ENCODE measurements around the gene INMT. TPM values are rescaled to one million over a fixed set of nuclear protein-coding genes. Genes with fewer than 3 reads are reported as not detected.

INMT gene
- total and polyA plus RNA-seq, 2 of the 8 experiments (the other 6 are each of a cell fraction or from before 2014, with no cell fraction given) = 0.60 to 0.94 TPM

GRCh38 chr7:30780941-30781340, 29.0 kb downstream of the INMT start:
- Histone ChIP-seq H3K4me3 (ENCODE audit: extremely low read depth in 1 of 4, insufficient read depth in 2 of 4, low read depth in 3 of 4, low read length in 4 of 4) (no peak overlapping the region), H4K8ac (ENCODE audit: extremely low read depth, insufficient read depth, low read length) (no peak overlapping the region), H2AFZ (ENCODE audit: low read length) (no peak overlapping the region), H2BK15ac (ENCODE audit: low read length) (no peak overlapping the region), H3K18ac (ENCODE audit: extremely low read depth, low read length) (no peak overlapping the region), H2BK12ac (ENCODE audit: low read depth, low read length) (no peak overlapping the region), H3K79me2 (ENCODE audit: control insufficient read depth in 1 of 2, insufficient read depth in 2 of 2, low read length in 2 of 2) (no peaks in the 10 kb centered on the region), H3K56ac (replicated peaks; ENCODE audit: insufficient read length, low read depth, low read length) (no peak overlapping the region), H4K20me1 (replicated peaks in 1 of 2; ENCODE audit: control insufficient read depth in 1 of 2, insufficient read depth in 2 of 2, low read length in 2 of 2) (peaks cover 0 to 1% of the 10 kb centered on the region in 2 experiments), H4K5ac (ENCODE audit: insufficient read length, low read depth, low read length) (no peak overlapping the region), H3K27me3 (replicated peaks in 1 of 4; ENCODE audit: control insufficient read depth in 3 of 4, extremely low read depth in 1 of 4, insufficient read depth in 3 of 4, low read length in 3 of 4) (no peaks in the 10 kb centered on the region), H3K9ac (replicated peaks in 1 of 4; ENCODE audit: extremely low read depth in 1 of 4, low read depth in 3 of 4, low read length in 3 of 4) (no peak overlapping the region), H3K23ac (ENCODE audit: insufficient read length) (no peak overlapping the region), H3K4ac (replicated peaks; ENCODE audit: insufficient read length, low read depth, low read length) (no peak overlapping the region), H3K4me2 (ENCODE audit: insufficient read depth in 1 of 2, low read depth in 2 of 2, low read length in 2 of 2) (no peak overlapping the region), H2AK5ac (ENCODE audit: low read depth, low read length) (no peak overlapping the region), H3K27ac (ENCODE audit: low read depth, low read length) (no peak overlapping the region), H3K4me1 (replicated peaks in 1 of 4; ENCODE audit: control insufficient read depth in 3 of 4, insufficient read depth in 4 of 4, low read length in 3 of 4) (no peaks in the 10 kb centered on the region), H2BK20ac (ENCODE audit: low read length) (no peak overlapping the region), H3K23me2 (ENCODE audit: low read depth, low read length) (no peaks in the 10 kb centered on the region; the same call in 1 of the 2 replicates), H2BK120ac (replicated peaks; ENCODE audit: low read depth, low read length) (no peak overlapping the region), H3K9me3 (ENCODE audit: insufficient read depth in 2 of 2, low read depth in 1 of 2, low read length in 1 of 2) (no peaks in the 10 kb centered on the region), H3K79me1 (ENCODE audit: low read depth, low read length) (no peaks in the 10 kb centered on the region), H2BK5ac (ENCODE audit: low read depth, low read length) (no peak overlapping the region), H4K91ac (replicated peaks; ENCODE audit: insufficient read length, low read length) (no peak overlapping the region), H3K14ac (ENCODE audit: insufficient read length) (no peak overlapping the region), H3K36me3 (ENCODE audit: control insufficient read depth in 2 of 4, insufficient read depth in 4 of 4, low read length in 3 of 4) (peaks cover 0 to 3% (median 0%) of the 10 kb centered on the region in 4 experiments; a peak in 2 of 8 replicates)
- no peak for DNase-seq (ENCODE audit: low read depth in 1 of 2, low spot score in 2 of 2)
- no peak for TF ChIP-seq RNF2 (IDR thresholded peaks at IDR 0.05; ENCODE audit: borderline replicate concordance, low read depth, low read length, missing control alignments, poor library complexity, severe bottlenecking)
- TF ChIP-seq CBX8 (IDR thresholded peaks at IDR 0.05; ENCODE audit: borderline replicate concordance, low read depth, low read length) = no peak
- no peak for TF ChIP-seq CHD2 (IDR thresholded peaks at IDR 0.05; ENCODE audit: low read length)
- TF ChIP-seq SIX5 (IDR thresholded peaks at IDR 0.05; ENCODE audit: low read depth, low read length) = no peak
- ChIA-PET POLR2A (ENCODE audit: partially characterized antibody) (no interaction called here), CTCF (ENCODE audit: partially characterized antibody) (interaction anchor here (1.0 to 3.0 kb wide), 3 partner anchors 10 to 158 kb away, joined by 3 to 11 read pairs (median 6); no protein-coding TSS in a partner anchor)
- 91% methylated on average over 4 of the region's 4 CpGs; no CpG with 5 or more reads in 1 of the 2 experiments for WGBS, 2 experiments (ENCODE audit: extremely low coverage in 1 of 2, insufficient coverage in 1 of 2, insufficient read length in 1 of 2, insufficient replicate concordance in 2 of 2, low coverage in 1 of 2, low lambda C conversion rate in 2 of 2, missing lambda C conversion rate in 1 of 2)
- no peak for FAIRE-seq
